Stimulated activated CD8-positive, alpha-beta memory T cell treated with anti-CD3 and anti-CD28 coated beads, Interleukin-7, amount 100 ng/mL, for 24 hours (primary cell): ENCODE measurements around the gene BPIFA2.

Experiments used
- DNase-seq: peaks from one replicate; pipeline ENCODE4 v3.0.0-alpha.2; 2020; ENCODE audit warnings: low read depth

The BPIFA2 gene

DNA sequence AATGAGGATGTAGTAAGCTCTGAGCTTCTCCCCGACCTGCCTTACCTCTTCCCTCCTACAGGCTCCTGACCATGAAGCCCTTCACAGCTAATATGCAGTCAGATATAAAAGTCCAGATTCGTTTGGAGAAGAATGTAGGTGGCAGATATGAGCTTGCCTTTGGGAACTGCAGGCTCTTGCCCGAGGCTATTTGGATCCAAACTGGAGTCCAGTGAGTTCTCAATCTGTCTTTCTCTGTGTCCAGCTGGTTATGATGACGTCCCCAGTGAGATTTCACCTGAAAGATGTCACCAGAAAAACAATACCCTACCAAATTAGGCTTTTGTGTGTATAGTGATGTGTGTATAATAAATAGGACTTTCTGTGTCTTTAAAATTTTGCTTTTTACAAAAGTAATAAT lies 34.5 kb downstream of the BPIFA2 start:
- DNase-seq: no peak

DNA sequence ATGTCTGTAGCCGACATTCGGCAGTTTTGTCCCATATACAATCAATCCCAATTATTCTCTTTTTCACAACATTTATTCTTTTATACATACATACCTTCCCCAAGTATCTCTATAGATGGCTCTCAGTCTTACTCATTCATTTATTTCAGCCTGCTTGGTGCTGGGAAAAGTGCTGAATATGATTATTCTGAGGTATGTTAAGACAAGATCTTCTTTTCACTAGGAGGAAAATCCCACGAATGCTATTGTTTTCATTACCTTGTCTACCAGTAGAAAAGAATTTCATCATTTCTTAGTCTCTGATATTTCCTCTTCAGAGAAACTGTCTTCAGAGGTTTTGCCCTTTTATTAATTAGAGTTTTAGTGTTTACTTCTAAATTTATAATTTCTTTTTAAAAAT lies 35.5 kb downstream of the BPIFA2 start:
- no peak for DNase-seq

DNA sequence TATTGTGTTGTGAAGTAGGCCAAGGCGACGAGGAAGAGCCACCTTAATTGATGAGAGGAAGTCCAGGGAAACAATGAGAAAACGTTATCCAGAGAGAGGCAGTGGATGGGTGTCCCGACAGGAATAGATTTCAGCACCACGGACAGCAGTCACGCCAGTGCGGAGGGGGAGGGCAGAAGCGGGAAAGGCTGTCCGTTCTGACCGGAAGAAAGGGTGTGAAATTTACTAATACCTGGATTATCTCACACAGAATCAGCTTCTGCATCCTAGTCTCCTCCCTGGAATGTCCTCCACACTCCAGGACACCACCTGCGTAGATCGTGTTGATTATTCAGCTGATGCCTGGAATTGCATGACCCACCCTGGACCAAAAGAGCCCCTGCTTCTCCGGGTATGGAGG lies 41.8 kb downstream of the BPIFA2 start:
- DNase-seq: no peak

DNA sequence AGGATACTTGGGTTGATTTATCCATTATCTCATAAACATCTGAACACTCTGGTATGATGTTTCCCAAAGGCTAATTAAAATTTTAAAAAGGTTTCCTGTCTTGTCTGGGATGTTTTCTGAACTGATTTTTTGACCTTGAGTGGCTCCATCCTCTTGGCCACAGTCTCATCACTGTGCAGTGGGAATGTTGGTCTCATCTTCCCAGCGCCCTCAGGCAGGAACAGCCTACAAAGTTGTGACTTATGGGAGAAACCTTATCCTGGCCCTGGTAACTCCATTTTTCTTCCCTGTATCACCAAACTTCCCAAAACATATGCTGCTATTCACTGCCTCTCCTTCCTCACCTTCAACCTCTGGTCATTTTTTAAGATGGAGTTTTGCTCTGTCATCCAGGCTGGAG lies 42.4 kb downstream of the BPIFA2 start:
- no peak for DNase-seq

DNA sequence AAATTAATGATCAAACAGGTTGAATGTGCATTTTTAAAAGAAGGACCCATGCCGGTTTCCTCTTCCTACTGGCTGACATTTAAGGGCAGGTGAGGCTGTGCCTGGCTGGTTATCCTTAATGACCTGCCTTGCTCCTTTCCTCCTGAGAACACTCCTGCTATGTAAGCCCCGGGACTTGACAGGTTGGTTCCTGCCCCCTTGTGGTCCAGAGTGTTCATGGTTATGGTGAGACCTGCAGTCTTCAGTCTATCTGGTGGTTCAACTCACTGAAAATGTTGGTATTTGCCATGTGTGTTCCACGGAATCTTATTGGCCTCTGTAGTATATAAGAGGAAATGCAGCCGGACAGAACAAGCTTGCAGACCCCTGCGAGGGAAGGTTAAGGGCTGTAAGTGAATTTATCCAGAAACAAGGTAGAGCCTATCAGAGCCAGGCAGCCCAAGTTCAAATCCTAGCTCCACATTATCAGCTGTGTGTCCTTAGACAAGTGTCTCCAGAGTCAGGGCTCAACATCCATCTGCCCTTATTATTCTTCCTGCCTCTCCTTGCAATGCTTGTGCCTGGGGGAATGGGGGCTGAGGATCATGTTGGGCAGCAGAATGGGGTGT lies 44.0 kb downstream of the BPIFA2 start:
- DNase-seq: no peak

DNA sequence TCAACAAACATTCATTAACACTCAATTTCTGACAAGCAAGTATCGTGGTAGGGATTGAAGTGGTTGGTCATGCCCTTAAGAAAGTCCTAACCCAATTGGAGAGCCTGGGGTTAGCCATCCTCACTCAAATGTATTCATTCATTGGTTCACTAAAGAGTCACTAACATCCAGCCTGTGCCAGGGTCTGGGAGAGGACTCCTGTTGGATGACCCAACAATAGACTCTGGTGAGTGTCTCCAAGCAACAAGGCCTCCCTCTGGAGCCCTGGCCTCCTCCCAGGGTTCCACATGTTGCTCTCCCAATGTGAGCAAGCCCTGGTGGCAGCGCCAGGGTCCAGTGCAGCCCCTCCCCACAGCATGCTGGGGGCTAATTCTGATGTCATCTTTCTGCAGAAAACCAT lies 49.1 kb downstream of the BPIFA2 start, which contains the start of gene BPIFA3:
Gene BPIFA3, plus strand, starts transcription at position 301 of the 400 bp plus-strand sequence. CDS start 185 bp downstream, outside the sequence.
- no peak for DNase-seq

DNA sequence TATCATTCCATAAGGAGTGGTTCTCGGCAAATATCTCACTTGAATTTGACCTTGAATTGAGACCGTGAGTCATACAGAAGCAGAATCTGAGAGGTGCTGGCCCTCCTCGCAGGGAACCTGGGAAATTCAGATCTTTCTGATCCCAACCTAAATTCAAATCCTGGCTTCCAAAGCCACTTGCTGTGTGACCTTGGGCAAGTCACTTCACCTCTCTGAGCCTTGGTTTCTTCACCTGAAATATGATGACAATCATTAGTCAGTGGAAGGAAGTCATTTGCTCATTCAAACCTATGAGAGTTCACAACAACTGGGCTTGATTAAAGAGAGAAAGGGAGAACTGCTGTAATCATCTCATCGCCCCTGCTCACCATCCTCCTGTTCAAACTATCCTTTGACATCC lies 56.4 kb downstream of the BPIFA2 start:
- no peak for DNase-seq

DNA sequence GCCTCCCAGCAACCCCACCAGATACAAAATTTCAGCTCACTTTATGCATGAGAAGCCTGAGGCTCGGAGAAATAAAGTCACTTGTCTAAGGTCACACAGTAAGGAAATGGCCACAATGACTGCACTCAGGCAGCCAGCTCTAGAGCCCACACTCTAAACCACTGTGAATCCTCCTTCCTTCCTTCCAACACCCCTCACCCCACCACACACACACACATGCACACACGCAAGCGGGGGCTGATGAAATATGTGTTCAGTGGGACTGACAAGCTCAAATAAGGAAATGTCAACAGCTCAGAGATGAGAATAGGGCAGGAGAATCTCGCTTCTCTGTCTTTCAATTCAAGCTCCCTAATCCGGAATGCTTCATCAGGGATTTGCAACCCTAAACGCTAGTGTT lies 61.9 kb downstream of the BPIFA2 start:
- no peak for DNase-seq
